ENCODE results near the gene MB.

DNA sequence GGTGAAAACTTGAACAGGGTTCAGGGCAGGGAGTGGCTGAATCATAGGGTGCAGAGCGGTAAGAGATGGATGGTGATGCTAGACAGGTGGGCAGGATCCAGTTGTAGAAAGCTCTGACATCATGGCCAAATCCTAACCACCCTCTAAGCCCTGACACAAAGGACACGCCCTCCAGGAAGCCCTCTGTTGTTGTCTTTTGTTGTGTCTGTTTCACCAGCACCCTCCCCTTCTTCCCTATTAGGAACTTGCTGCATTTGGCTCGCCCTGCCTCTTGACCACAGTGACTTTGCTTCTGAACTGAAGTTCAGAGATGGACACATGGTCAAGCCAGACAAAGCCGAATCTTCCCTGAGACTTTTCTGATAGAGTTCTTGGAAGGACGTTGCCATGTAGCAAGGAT, 16.9 kb upstream of the MB start:
- no peak for TF ChIP-seq EZH2 (IDR thresholded peaks at IDR 0.05; ENCODE audit: low read length)
- TF ChIP-seq, protein P1, sequence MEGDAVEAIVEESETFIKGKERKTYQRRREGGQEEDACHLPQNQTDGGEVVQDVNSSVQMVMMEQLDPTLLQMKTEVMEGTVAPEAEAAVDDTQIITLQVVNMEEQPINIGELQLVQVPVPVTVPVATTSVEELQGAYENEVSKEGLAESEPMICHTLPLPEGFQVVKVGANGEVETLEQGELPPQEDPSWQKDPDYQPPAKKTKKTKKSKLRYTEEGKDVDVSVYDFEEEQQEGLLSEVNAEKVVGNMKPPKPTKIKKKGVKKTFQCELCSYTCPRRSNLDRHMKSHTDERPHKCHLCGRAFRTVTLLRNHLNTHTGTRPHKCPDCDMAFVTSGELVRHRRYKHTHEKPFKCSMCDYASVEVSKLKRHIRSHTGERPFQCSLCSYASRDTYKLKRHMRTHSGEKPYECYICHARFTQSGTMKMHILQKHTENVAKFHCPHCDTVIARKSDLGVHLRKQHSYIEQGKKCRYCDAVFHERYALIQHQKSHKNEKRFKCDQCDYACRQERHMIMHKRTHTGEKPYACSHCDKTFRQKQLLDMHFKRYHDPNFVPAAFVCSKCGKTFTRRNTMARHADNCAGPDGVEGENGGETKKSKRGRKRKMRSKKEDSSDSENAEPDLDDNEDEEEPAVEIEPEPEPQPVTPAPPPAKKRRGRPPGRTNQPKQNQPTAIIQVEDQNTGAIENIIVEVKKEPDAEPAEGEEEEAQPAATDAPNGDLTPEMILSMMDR (optimal IDR thresholded peaks at IDR 0.05 in 1 of 3, IDR thresholded peaks at IDR 0.05 in 1 of 3, conservative IDR thresholded peaks at IDR 0.05 in 1 of 3; ENCODE audit: extremely low read depth in 1 of 3, insufficient read depth in 2 of 3, low read length in 3 of 3), result no peak

Measured in keratinocyte (primary cell).